Activated CD8-positive, alpha-beta memory T cell treated with anti-CD3 and anti-CD28 coated beads, Interleukin-2, amount 10 ng/mL, durations not matched to agents 7 days and 5 days (primary cell): ENCODE results near the gene GAREM2. TPM values are rescaled to one million over a fixed set of nuclear protein-coding genes. Genes with fewer than 3 reads are reported as not detected.

Experiments
- ATAC-seq: fragments of 150-1000 bp; cut with Tn5 transposase; one replicate; pipeline ENCODE4 v1.10.0; 2021; ENCODE audit warnings: moderate library complexity
- CTCF ChIA-PET: fragments of 350-600 bp; sonication (Branson Sonifier 250); formaldehyde crosslinking; loops from one replicate; lab custom pipeline; 2021; ENCODE audit warnings: antibody characterized with exemption; lab: Charles Lee
- DNase-seq: peaks from one replicate; pipeline ENCODE4 v3.0.0-alpha.2; 2020
- H3K27ac Mint-ChIP-seq: one replicate; pipeline ENCODE4 v1.8.0; 2021; ENCODE audit warnings: mild to moderate bottlenecking, mixed read lengths
- H3K27me3 Mint-ChIP-seq: one replicate; pipeline ENCODE4 v1.8.0; 2021; ENCODE audit warnings: mixed read lengths
- H3K36me3 Mint-ChIP-seq: one replicate; pipeline ENCODE4 v1.8.0; 2021; ENCODE audit warnings: mild to moderate bottlenecking, mixed read lengths
- H3K4me1 Mint-ChIP-seq: one replicate; pipeline ENCODE4 v1.8.0; 2021; ENCODE audit warnings: mixed read lengths
- H3K4me3 Mint-ChIP-seq: one replicate; pipeline ENCODE4 v1.8.0; 2021; ENCODE audit warnings: mild to moderate bottlenecking, moderate library complexity, mixed read lengths
- H3K9me3 Mint-ChIP-seq: one replicate; pipeline ENCODE4 v1.8.0; 2022; ENCODE audit warnings: low read depth, mixed read lengths
- total RNA-seq, 2 experiments: library from RNA; stranded (reverse); gene quantifications; one replicate each; pipeline ENCODE4 v1.2.3, GENCODE V29; 2021

GAREM2 gene
- total RNA-seq, 2 experiments from 2014 or later = 2.5 to 4.5 TPM

DNA sequence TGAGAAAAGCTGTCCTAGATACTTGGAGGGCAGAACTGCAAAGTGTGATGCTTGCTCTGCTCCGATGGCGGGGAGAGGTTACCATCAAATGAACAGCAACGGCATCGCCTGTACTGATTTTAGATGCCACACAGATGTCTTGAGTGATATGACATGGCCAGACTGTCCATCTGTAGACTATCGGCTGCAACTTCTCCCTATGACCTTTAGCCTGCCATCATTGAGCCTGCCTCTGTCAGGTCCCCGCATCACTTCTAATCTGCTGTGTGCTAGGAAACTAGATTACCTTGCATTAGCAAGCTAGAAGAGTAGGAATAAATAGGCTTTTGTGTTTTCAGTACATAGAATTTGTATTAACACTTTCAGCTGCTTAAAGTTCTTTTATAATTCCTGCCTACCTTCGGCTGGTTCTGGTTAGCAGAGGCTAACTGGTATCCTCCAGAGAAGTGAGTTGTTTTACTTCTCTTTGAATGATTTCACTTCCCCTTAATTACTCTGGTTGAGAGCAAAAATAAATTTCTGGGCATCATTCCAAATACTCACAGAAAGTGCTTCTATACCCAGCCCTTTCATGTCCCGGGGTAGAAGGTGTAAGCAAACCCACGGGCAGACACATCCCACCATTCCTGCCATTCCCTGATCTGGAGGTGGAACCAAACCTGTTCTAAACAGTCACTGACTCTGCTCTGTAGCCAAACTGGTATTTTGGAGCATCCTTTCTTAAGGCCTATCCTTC, 24.0 kb downstream of the GAREM2 start:
- Mint-ChIP-seq H3K4me1 (no peaks in the 10 kb centered on the region), H3K27ac (no peak overlapping the region), H3K4me3 (no peak overlapping the region), H3K9me3 (no peaks in the 10 kb centered on the region), H3K36me3 (peaks cover 49% of the 10 kb centered on the region), H3K27me3 (no peaks in the 10 kb centered on the region)
- DNase-seq = no peak
- CTCF ChIA-PET = no interaction called here
- no peak for ATAC-seq

DNA sequence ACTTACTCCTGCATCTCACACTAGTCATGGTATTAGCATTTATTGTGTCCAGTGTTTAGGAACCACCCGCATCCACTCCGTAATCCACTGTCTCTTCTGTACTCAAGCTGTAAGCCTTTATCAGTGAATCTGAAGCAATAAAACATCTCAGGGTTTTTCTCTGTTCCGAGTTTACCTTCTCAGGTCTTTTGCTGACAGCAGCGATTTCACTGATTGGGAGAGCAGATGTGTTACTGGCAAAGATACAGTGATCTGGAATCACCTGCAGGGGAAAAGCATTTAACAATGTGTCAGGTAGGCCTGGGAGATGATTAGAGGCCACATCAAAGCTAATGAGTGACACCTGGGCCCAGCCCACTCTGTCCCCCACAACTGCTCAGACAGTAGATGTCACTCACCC, 24.6 kb downstream of the GAREM2 start:
- DNase-seq = no peak
- Mint-ChIP-seq H3K36me3 (peaks cover 53% of the 10 kb centered on the region), H3K4me3 (no peak overlapping the region), H3K9me3 (no peaks in the 10 kb centered on the region), H3K4me1 (no peaks in the 10 kb centered on the region), H3K27ac (no peak overlapping the region), H3K27me3 (no peaks in the 10 kb centered on the region)
- no peak for ATAC-seq
- CTCF ChIA-PET = no interaction called here

DNA sequence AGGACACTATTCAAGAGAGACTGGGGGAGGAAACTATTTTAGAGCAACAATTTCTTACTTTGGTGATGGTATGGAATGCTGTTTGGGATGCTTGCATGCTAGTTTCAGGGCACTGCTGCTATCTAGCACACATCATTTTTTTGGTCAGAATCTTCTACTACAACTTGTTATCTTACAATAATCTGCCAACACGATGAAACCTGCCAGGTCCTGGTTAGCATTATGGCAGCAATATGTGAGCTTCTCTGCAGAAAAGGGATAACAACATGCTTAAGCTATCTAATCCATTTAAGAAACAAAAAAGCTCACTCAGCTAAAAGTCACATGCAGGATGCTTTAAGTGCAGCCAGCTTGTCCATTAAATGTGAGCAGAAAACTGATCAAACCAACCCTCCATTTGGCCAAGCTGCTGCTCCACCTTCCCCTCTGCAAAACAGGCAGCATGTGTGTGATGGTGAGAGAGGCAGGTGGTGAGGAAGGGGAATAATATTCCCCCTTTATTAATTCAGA, 30.1 kb downstream of the GAREM2 start:
- Mint-ChIP-seq H3K9me3 (no peaks in the 10 kb centered on the region), H3K27me3 (no peaks in the 10 kb centered on the region), H3K27ac (no peak overlapping the region), H3K36me3 (peaks cover 40% of the 10 kb centered on the region), H3K4me3 (no peak overlapping the region), H3K4me1 (no peaks in the 10 kb centered on the region)
- ATAC-seq (no peak), DNase-seq (no peak)
- CTCF ChIA-PET = interaction anchor here (1.6 kb wide), 1 partner anchor 18 kb away, joined by 5 read pairs; no protein-coding TSS in a partner anchor

DNA sequence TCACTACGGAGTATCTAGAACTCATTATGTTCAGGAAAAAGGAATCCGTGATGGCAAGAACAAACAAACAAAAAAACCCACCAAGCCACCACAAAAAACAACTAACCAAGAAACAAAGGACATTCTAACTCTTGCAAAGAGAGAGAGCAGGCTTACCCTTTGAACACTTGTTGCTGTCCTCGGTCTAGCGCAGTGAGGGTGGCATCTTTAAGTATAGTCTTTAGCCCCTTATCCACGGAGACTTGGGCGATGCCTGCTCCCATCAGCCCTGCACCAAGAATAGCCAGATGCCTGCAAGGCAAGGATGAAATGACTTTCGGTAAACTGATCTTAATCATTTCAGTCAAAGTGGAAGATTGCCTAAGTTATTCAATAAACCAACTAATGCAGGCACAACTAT, 31.0 kb downstream of the GAREM2 start:
- H3K4me1 Mint-ChIP-seq = no peaks in the 10 kb centered on the region
- H3K27ac Mint-ChIP-seq = no peak overlapping the region
- peaks cover 38% of the 10 kb centered on the region for H3K36me3 Mint-ChIP-seq
- H3K9me3 Mint-ChIP-seq = no peaks in the 10 kb centered on the region
- no peaks in the 10 kb centered on the region for H3K27me3 Mint-ChIP-seq
- CTCF ChIA-PET = no interaction called here
- DNase-seq (no peak), ATAC-seq (no peak)
- H3K4me3 Mint-ChIP-seq = no peak overlapping the region

DNA sequence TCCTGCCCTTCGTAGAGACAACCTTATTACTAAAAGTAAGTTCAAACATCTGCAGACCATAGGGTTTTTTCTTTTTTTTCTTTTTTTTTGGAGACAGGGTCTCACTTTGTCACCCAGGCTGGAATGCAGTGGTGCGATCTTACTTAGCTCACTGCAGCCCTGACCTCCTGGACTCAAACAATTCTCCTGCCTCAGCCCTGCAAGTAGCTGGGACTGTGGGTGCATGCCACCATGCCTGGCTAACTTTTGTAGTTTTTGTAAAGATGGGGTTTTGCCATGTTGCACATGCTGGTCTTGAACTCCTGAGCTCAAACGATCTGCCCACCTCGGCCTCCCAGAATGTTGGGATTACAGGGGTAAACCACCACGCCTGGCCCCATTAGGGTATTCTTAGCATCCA, 39.1 kb downstream of the GAREM2 start:
- Mint-ChIP-seq H3K27me3 (no peaks in the 10 kb centered on the region), H3K4me3 (no peak overlapping the region), H3K36me3 (peaks cover 39% of the 10 kb centered on the region), H3K9me3 (no peaks in the 10 kb centered on the region), H3K4me1 (peaks cover 4% of the 10 kb centered on the region), H3K27ac (no peak overlapping the region)
- no peak for DNase-seq
- CTCF ChIA-PET = no interaction called here
- no peak for ATAC-seq

DNA sequence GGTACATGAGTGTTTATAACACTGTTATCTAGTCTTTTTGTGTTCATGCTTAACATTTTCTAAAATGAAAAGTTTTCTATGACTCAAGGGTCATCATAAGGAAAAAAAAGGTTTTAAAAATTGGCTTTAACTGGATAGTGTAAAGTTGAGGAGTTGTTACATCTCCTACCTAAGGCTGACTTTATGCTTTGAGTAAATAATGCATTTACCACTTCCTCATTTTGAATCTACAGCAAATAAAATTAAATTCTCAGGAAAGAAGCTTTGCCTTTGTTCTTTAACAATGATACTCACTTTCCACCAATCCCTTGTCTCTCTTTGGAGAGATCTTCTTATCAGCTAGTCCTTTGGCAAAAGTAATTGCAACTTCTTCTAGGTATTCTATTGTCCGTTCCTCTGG, 41.9 kb downstream of the GAREM2 start:
- H3K4me1 Mint-ChIP-seq = peaks cover 4% of the 10 kb centered on the region
- peaks cover 52% of the 10 kb centered on the region for H3K36me3 Mint-ChIP-seq
- ATAC-seq = no peak
- no peak overlapping the region for H3K4me3 Mint-ChIP-seq
- no peak for DNase-seq
- CTCF ChIA-PET = interaction anchor here (0.7 kb wide), 1 partner anchor 10 kb away, joined by 3 read pairs; no protein-coding TSS in a partner anchor
- H3K27me3 Mint-ChIP-seq = no peaks in the 10 kb centered on the region
- no peak overlapping the region for H3K27ac Mint-ChIP-seq
- no peaks in the 10 kb centered on the region for H3K9me3 Mint-ChIP-seq

DNA sequence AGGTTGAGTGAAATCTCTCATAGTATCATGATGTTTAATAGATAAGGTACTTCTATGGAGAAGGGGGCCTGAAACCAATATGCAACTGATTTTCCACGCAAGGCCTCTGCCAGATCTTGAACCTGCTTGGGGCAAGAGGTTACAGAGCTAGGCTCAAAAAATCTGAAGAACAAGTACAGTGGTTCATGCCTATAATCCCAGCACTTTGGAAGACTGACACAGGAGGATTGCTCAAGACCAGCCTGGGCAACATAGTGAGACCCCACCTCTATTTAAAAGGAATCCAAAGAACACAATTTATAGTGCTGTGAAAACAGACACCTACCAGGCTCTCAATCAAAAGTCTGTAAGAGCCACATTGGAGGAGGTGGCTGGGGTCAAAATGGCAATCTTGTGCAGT, 42.9 kb downstream of the GAREM2 start:
- Mint-ChIP-seq H3K27me3 (no peaks in the 10 kb centered on the region), H3K4me3 (no peak overlapping the region), H3K36me3 (peaks cover 52% of the 10 kb centered on the region), H3K27ac (no peak overlapping the region), H3K9me3 (no peaks in the 10 kb centered on the region), H3K4me1 (peaks cover 4% of the 10 kb centered on the region)
- DNase-seq (no peak), ATAC-seq (no peak)
- CTCF ChIA-PET = interaction anchor here (0.8 to 0.9 kb wide), 3 partner anchors 9 to 362 kb away, joined by 3 read pairs; partner anchors contain the start of genes HADHA and HADHB

DNA sequence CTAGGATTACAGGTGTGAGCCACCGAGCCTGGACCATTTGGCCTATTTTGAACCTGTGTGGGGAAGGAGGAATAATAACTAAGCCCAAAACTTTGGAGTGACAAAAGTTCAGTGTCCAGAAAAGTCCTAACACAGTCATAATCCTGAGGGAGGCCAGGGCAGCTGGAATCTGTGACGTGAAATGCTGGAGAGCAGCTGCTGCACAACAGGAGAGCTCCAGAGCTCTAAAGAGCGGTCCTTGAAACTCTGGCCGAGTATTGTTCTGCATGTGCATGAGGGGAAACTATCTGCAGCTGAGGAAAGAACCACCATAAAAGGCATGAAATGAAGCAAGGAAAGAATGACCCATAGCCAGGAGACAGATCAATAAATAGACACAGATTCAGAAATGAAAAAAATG, 43.7 kb downstream of the GAREM2 start:
- peaks cover 4% of the 10 kb centered on the region for H3K4me1 Mint-ChIP-seq
- no peaks in the 10 kb centered on the region for H3K27me3 Mint-ChIP-seq
- CTCF ChIA-PET = no interaction called here
- no peak overlapping the region for H3K4me3 Mint-ChIP-seq
- ATAC-seq (no peak), DNase-seq (no peak)
- no peak overlapping the region for H3K27ac Mint-ChIP-seq
- peaks cover 52% of the 10 kb centered on the region for H3K36me3 Mint-ChIP-seq
- no peaks in the 10 kb centered on the region for H3K9me3 Mint-ChIP-seq

DNA sequence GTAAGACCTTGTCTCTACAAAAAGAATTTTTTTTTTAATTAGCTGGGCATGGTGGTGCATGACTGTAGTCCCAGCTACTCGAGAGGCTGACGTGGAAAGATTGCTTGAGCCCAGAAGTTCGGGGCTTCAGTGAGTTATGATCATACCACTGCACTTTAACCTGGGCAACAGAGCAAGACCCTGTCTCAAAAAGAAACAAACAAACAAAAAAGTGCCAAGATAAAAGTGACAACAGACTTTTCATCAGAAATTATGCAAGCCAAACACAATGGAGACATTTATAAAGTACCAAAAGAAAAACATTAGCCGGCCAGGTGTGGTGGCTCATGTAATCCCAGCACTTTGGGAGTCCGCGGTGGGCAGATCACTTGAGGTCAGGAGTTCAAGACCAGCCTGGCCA, 44.8 kb downstream of the GAREM2 start:
- Mint-ChIP-seq H3K27ac (no peak overlapping the region), H3K4me1 (peaks cover 4% of the 10 kb centered on the region), H3K4me3 (no peak overlapping the region), H3K36me3 (peaks cover 54% of the 10 kb centered on the region), H3K27me3 (no peaks in the 10 kb centered on the region), H3K9me3 (no peaks in the 10 kb centered on the region)
- CTCF ChIA-PET = no interaction called here
- ATAC-seq (no peak), DNase-seq (no peak)

DNA sequence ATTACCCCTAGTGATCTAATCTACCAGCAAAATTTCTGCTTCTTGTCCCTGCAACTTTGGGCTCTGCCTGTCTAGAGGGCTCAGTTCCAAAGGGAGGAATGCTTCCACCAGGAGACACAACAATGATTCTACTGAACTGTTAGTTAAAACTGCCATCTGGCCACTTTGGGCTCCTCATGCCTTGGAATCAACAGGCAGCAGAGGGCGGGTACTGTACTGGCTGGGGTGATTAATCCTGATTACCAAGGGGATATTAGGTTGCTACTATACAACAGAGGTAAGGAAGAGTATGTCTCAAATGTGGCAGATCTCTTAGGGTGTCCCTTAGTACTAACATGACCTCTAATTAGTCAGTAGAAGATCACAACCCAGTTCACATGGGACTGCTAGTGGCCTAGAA, 50.1 kb downstream of the GAREM2 start:
- no peaks in the 10 kb centered on the region for H3K9me3 Mint-ChIP-seq
- CTCF ChIA-PET = no interaction called here
- H3K27me3 Mint-ChIP-seq = no peaks in the 10 kb centered on the region
- no peak overlapping the region for H3K27ac Mint-ChIP-seq
- no peak for DNase-seq
- H3K4me1 Mint-ChIP-seq = no peaks in the 10 kb centered on the region
- H3K4me3 Mint-ChIP-seq = no peak overlapping the region
- ATAC-seq = no peak
- peaks cover 60% of the 10 kb centered on the region for H3K36me3 Mint-ChIP-seq

DNA sequence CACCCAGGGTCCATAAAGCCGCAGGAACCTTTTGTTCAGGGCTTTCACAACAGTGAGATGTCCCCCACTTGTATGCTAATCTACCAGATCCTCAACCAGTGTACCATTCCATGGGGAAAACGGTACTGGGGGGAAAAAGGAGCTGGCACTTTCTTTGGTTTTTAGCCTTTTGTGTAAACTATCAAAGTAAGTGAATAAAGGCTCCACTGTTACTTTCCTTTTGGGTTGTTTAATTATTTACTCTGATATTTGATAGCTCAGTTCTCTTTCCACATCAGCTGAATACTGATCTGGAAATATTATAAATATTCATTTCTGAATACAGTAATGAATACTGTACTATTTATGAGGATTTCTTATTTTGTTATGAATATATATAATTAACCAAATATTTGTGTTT, 51.2 kb downstream of the GAREM2 start:
- H3K4me1 Mint-ChIP-seq = no peaks in the 10 kb centered on the region
- H3K9me3 Mint-ChIP-seq = no peaks in the 10 kb centered on the region
- no peak for ATAC-seq
- no peaks in the 10 kb centered on the region for H3K27me3 Mint-ChIP-seq
- H3K4me3 Mint-ChIP-seq = no peak overlapping the region
- peaks cover 65% of the 10 kb centered on the region for H3K36me3 Mint-ChIP-seq
- CTCF ChIA-PET = interaction anchor here (1.2 to 1.5 kb wide), 3 partner anchors 9 to 40 kb away, joined by 3 read pairs; no protein-coding TSS in a partner anchor
- no peak for DNase-seq
- H3K27ac Mint-ChIP-seq = no peak overlapping the region

DNA sequence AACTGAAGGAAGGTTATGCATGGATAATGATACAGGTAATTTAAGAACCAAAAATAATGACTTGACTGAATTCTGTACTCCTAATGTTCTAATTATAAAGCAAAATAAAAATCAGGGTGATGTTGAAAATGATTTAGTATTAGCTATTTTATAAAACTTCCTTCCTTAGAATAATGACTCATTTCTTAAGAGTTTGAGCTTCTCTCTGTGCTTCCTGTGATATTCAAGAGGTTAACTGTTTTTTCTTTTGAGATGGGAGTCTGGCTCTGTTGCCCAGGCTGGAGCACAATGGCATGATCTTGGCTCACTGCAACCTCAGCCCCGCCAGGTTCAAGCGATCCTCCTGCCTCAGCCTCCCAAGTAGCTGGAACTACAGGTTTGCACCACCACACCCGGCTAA, 56.7 kb downstream of the GAREM2 start:
- ATAC-seq = no peak
- CTCF ChIA-PET = no interaction called here
- peaks cover 1% of the 10 kb centered on the region for H3K4me1 Mint-ChIP-seq
- H3K9me3 Mint-ChIP-seq = no peaks in the 10 kb centered on the region
- no peaks in the 10 kb centered on the region for H3K27me3 Mint-ChIP-seq
- no peak for DNase-seq
- no peak overlapping the region for H3K4me3 Mint-ChIP-seq
- peaks cover 73% of the 10 kb centered on the region for H3K36me3 Mint-ChIP-seq
- no peak overlapping the region for H3K27ac Mint-ChIP-seq

DNA sequence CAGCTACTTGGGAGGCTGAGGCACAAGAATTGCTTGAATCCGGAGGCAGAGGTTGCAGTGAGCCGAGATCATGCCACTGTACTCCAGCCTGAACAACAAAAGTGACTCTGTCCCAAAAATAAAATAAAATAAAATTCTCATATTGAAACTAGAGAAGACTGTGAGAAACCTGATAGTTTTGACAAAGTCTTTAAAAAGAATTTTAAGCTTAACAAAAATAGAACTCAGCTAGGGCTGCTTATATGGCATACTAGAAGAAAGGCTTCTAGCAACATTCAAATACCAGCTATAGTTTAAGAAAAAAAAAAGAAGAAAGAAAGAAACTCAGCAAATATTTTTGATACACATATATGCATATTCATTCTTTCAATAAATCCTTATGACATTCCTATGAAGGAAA, 57.9 kb downstream of the GAREM2 start:
- CTCF ChIA-PET = interaction anchor here (1.3 kb wide), 1 partner anchor 15 kb away, joined by 4 read pairs; no protein-coding TSS in a partner anchor
- H3K9me3 Mint-ChIP-seq = no peaks in the 10 kb centered on the region
- DNase-seq (no peak), ATAC-seq (no peak)
- peaks cover 70% of the 10 kb centered on the region for H3K36me3 Mint-ChIP-seq
- H3K4me3 Mint-ChIP-seq = no peak overlapping the region
- no peak overlapping the region for H3K27ac Mint-ChIP-seq
- no peaks in the 10 kb centered on the region for H3K27me3 Mint-ChIP-seq
- peaks cover 1% of the 10 kb centered on the region for H3K4me1 Mint-ChIP-seq

DNA sequence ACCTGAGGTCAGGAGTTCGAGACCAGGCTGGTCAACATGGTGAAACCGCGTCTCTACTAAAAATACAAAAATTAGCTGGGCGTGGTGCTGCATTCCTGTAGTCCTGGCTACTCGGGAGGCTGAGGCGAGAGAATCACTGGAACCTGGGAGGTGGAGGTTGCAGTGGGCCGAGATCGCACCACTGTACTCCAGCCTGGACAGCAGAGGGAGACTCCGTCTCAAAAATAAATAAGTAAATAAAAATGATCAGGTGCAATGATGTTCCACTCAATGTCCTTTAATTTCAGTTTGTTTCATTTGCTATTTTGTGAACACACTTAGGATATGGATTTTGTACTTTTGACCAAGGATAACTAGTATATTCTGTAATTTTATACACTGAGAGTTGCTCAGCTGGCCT, 62.2 kb downstream of the GAREM2 start:
- H3K36me3 Mint-ChIP-seq = peaks cover 39% of the 10 kb centered on the region
- H3K4me1 Mint-ChIP-seq = peaks cover 8% of the 10 kb centered on the region
- no peak overlapping the region for H3K27ac Mint-ChIP-seq
- H3K27me3 Mint-ChIP-seq = no peaks in the 10 kb centered on the region
- CTCF ChIA-PET = interaction anchor here (0.6 to 1.3 kb wide), 5 partner anchors 8 to 101 kb away, joined by 3 to 5 read pairs (median 4); no protein-coding TSS in a partner anchor
- no peak for DNase-seq
- ATAC-seq = no peak
- H3K4me3 Mint-ChIP-seq = no peak overlapping the region
- H3K9me3 Mint-ChIP-seq = no peaks in the 10 kb centered on the region
